Uterus (tissue), 4 donors: ENCODE results near the gene CHST12. TPM values are rescaled to one million over a fixed set of nuclear protein-coding genes. Genes with fewer than 3 reads are reported as not detected.
"Not testable (repeated sequence)": the region's sequence is repeated elsewhere in the genome, so short reads cannot be mapped to it uniquely, and the experiment has no call there.

Source experiments
- DNase-seq, 2 donors: peaks; one replicate each; pipeline ENCODE4 v3.0.0-alpha.2; 2019 to 2020
- H3K27ac ChIP-seq, 2 donors: fragments of 200-600 bp; sonication (generic); 1 replicate in 1 of 2; 2 replicates in 1 of 2; pipeline ENCODE4 v1.5.1; 2016 to 2018
- H3K27me3 ChIP-seq, 2 donors: fragments of 200-600 bp; sonication (generic); one replicate each; pipeline ENCODE4 v1.5.1; 2018 to 2019; ENCODE audit warnings: control low read depth in 1 of 2
- H3K36me3 ChIP-seq, 2 donors: fragments of 200-600 bp; sonication (generic); one replicate each; pipeline ENCODE4 v1.5.1; 2019; ENCODE audit warnings: control low read depth in 1 of 2
- H3K4me1 ChIP-seq, 2 donors: fragments of 200-600 bp; sonication (generic); one replicate each; pipeline ENCODE4 v1.5.1; 2018 to 2019; ENCODE audit warnings: control low read depth in 1 of 2
- H3K4me3 ChIP-seq, 2 donors: fragments of 200-600 bp; sonication (generic); 1 replicate in 1 of 2; 2 replicates in 1 of 2; pipeline ENCODE4 v1.5.1; 2018 to 2019; ENCODE audit warnings: mild to moderate bottlenecking in 1 of 2
- H3K9me3 ChIP-seq, 2 donors: fragments of 200-600 bp; sonication (generic); one replicate each; pipeline ENCODE4 v1.5.1; 2019; ENCODE audit warnings: control low read depth in 1 of 2
- POLR2A ChIP-seq, 2 donors: fragments of 450-650 bp; IDR thresholded peaks; one replicate each; pipeline ENCODE4 v1.6.1; 2016; ENCODE audit warnings: antibody characterized with exemption in 2 of 2, mild to moderate bottlenecking in 1 of 2, moderate library complexity in 1 of 2
- intact Hi-C: fragments of 100-400 bp; cut with DNase I; formaldehyde crosslinking; loops from one replicate; pipeline ENCODE4 v1.15.1; 2023; ENCODE audit warnings: low total_unique reads
- total RNA-seq, 4 donors: library from RNA; depleted of rRNA in 3 of 4; stranded (reverse); fragments of >200 nt in 3 of 4; gene quantifications; one replicate each; pipeline versions ENCODE4 v1.1.0 to v1.2.4, GENCODE V29; 2014 to 2023
- TF ChIP-seq, protein P1 (sequence below), 4 experiments: fragments of 200-600 bp in 2 of 4; fragments of 450-650 bp in 2 of 4; sonication (generic) in 2 of 4; IDR thresholded peaks; one replicate each; pipeline ENCODE4 v1.5.1; 2016 to 2019; ENCODE audit warnings: antibody characterized with exemption in 4 of 4, mild to moderate bottlenecking in 2 of 4, moderate library complexity in 1 of 4
- donor health status: DM: yes; HTN: yes; CAD: no.

CHST12 gene
- total RNA-seq, 4 donors from 2014 or later, result 5.6 to 30.5 (median 8.3) TPM

DNA sequence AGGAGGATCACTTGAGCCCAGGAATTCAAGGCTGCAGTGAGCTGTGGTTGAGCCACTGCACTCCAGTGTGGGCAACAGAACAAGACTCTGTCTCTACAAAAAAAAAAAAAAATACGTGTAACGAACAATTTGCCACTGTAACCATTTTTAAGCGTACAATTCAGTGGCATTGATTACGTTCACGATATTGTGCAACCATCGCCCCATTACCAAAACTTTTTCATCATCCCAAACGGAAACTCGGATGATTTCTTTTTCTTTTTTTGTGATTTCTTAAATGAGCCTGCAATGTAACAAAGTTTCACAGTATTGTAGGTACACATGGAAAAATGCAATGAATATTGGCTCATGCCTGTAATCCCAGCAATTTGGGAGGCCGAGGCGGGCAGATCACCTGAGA is 63.3 kb downstream of the CHST12 start:
- Histone ChIP-seq H3K27ac (no peak overlapping the region), H3K4me3 (no peak overlapping the region), H3K4me1 (no peaks in the 10 kb centered on the region), H3K36me3 (no peaks in the 10 kb centered on the region), H3K27me3 (no peaks in the 10 kb centered on the region), H3K9me3 (no peaks in the 10 kb centered on the region)
- intact Hi-C loops, result no loop called here
- TF ChIP-seq, protein P1, sequence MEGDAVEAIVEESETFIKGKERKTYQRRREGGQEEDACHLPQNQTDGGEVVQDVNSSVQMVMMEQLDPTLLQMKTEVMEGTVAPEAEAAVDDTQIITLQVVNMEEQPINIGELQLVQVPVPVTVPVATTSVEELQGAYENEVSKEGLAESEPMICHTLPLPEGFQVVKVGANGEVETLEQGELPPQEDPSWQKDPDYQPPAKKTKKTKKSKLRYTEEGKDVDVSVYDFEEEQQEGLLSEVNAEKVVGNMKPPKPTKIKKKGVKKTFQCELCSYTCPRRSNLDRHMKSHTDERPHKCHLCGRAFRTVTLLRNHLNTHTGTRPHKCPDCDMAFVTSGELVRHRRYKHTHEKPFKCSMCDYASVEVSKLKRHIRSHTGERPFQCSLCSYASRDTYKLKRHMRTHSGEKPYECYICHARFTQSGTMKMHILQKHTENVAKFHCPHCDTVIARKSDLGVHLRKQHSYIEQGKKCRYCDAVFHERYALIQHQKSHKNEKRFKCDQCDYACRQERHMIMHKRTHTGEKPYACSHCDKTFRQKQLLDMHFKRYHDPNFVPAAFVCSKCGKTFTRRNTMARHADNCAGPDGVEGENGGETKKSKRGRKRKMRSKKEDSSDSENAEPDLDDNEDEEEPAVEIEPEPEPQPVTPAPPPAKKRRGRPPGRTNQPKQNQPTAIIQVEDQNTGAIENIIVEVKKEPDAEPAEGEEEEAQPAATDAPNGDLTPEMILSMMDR (IDR thresholded peaks at IDR 0.05), result no peak
- TF ChIP-seq POLR2A (IDR thresholded peaks at IDR 0.05), result no peak
- DNase-seq, result no peak

DNA sequence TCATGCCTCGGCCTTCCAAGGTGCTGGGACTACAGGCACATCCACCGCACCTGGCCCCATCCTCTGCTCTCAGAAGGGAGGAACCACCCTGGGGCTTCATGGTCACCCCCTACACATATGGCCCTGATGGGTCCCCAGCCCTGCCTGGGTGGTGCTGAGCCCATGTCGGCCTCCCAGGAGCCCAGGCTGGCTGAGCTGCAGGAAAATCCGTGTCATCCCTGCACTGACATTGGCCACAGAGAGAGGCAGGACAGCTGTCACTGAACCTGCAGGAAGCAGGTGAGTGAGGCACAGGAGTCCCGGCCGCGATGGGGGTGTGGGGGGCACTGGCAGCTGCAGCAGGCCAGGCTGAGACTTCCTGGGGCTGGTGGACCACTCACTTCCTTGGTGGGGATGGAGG is 64.8 kb downstream of the CHST12 start:
- TF ChIP-seq, protein P1 (IDR thresholded peaks at IDR 0.05), result no peak
- TF ChIP-seq POLR2A (IDR thresholded peaks at IDR 0.05), result no peak
- no peaks in the 10 kb centered on the region for H3K36me3 ChIP-seq
- no peaks in the 10 kb centered on the region for H3K4me1 ChIP-seq
- H3K4me3 ChIP-seq, result no peak overlapping the region
- intact Hi-C loops, result no loop called here
- no peaks in the 10 kb centered on the region for H3K27me3 ChIP-seq
- DNase-seq, result no peak
- no peaks in the 10 kb centered on the region for H3K9me3 ChIP-seq
- no peak overlapping the region for H3K27ac ChIP-seq

DNA sequence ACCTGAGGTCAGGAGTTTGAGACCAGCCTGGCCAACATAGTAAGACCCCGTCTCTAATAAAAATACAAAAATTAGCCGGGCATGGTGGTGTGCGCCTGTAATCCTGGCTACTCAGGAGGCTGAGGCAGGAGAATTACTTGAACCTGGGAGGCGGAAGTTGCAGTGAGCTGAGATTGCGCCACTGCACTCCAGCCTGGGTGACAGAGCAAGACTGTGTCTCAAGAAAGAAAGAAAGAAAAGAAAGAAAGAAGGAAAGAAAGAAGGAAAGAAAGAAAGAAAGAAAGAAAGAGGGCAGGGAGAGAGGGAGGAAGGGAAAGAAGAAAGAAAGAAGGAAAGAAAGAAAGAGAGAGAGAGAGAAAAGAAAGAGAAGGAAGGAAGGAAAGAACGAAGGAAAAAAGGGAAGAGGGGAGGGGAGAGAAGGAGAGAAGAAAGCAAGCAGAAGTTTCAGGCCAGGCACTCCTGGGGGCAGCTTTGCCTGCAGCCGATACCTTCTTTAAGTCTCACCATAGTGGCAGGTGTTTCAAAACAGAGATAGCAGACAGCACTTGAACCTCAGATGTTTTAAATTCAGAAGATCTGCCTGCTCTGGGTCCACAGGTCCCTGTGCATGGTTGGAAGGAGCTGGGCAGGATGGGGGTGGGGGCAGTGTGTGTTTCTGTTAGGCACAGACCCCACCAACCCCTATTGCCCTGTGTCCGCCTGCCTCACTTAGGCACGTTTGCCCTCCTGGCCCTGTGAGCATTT is 66.2 kb downstream of the CHST12 start:
- H3K4me3 ChIP-seq, H3K9me3 ChIP-seq, intact Hi-C loops: not testable (repeated sequence)

DNA sequence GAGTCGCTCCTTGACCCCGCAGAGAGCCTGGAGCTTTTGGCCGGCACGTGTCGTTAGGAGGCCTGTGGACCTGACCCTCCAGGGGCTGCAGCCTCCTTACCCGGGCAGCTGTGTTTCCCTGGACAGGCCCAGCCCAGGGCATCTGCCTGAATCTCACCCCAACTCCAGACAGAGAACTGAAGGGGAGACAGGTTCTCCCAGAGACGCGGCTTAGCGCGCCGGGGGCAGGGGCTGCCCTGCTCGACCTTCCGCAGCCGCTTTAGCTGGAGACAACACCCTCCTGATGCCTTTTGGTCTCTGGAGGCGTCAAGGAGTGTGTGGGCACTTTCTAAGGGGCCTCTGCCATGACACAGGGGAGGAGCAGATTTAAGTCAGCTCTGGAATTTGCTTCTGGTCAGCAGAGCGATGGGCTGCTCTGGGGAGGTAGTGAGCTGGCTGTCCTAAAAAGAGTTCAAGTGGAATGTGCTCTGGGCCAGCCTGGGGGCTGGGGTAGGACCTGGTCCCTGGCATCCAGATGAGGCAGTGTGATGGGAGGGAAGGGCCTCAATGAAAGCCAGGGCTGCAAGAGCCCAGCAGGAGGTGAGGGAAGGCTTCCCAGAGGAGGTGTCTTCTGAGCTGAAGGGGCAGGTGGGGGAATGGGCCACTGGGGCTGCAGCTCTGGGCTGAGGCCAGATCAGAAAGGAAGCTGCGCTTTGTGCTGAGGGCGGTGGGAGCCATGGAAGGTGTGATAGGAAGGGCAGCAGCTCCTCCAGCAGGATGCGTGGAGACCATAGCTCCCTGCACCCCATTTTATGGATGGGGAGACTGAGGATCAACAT is 67.0 kb downstream of the CHST12 start:
- Histone ChIP-seq H3K9me3 (no peaks in the 10 kb centered on the region), H3K4me3 (no peak overlapping the region), H3K36me3 (no peaks in the 10 kb centered on the region), H3K4me1 (no peaks in the 10 kb centered on the region), H3K27ac (no peak overlapping the region), H3K27me3 (no peaks in the 10 kb centered on the region)
- no peak for TF ChIP-seq POLR2A (IDR thresholded peaks at IDR 0.05)
- TF ChIP-seq, protein P1 (IDR thresholded peaks at IDR 0.05), result no peak
- intact Hi-C loops, result no loop called here
- no peak for DNase-seq

More for the DNA sequence above, 66.2 kb downstream of the CHST12 start:
- DNase-seq, H3K36me3 ChIP-seq, H3K4me1 ChIP-seq, H3K27me3 ChIP-seq, H3K27ac ChIP-seq: not testable (repeated sequence)

DNA sequence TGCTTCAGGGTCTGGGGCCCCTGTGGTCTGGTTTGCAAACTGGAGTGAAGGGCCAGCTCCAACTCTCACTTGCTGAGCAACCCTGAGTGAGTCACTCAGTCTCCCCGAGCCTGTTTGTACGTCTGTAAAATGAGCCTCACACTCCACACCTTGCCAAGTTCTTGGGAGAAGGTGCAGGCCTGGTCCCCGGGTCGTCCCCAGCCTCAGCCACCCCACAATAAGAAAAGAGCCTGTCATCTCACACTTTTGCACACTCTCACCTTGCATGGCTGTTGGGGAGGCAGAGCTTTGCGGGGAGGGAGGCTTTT is 67.6 kb downstream of the CHST12 start:
- Histone ChIP-seq H3K4me1 (no peaks in the 10 kb centered on the region), H3K27ac (peak overlapping the region in 1 of 2 donors; percentile 12), H3K27me3 (no peaks in the 10 kb centered on the region), H3K4me3 (no peak overlapping the region), H3K36me3 (no peaks in the 10 kb centered on the region), H3K9me3 (no peaks in the 10 kb centered on the region)
- TF ChIP-seq, protein P1 (IDR thresholded peaks at IDR 0.05), result no peak
- no peak for TF ChIP-seq POLR2A (IDR thresholded peaks at IDR 0.05)
- no peak for DNase-seq
- intact Hi-C loops, result no loop called here
